H1 (cell line): ENCODE results near the gene CHD5. TPM values are rescaled to one million over a fixed set of nuclear protein-coding genes. Genes with fewer than 3 reads are reported as not detected.

Experiments used
- CTCF ChIA-PET: fragments of 300-600 bp; sonication (Branson Sonifier 250); formaldehyde crosslinking; loops from one replicate; lab custom pipeline; 2021; ENCODE audit not compliant: partially characterized antibody; lab: Charles Lee
- POLR2A ChIA-PET: fragments of 300-600 bp; sonication (Branson Sonifier 250); formaldehyde crosslinking; loops from one replicate; lab custom pipeline; 2021; ENCODE audit warnings: inconsistent platforms; ENCODE audit not compliant: partially characterized antibody; lab: Charles Lee
- DNase-seq, 2 experiments: peaks; one replicate each; pipeline versions ENCODE4 v3.0.0 to v3.0.0-alpha.2; 2010 to 2022; ENCODE audit warnings: low spot score in 2 of 2, low read depth in 1 of 2, mixed read lengths in 1 of 2
- FAIRE-seq: peaks from 2 replicates; lab custom pipeline; 2011; peaks lifted over from hg19 to GRCh38; lab: Jason Lieb, UNC
- H2AFZ ChIP-seq: 2 replicates; pipeline ENCODE4 v1.8.1; 2012; ENCODE audit warnings: low read length, inconsistent platforms
- H2AK5ac ChIP-seq: 2 replicates; pipeline ENCODE4 v1.6.1; 2013; ENCODE audit warnings: low read depth, low read length
- H2BK120ac ChIP-seq: replicated peaks from 2 replicates; pipeline ENCODE3; 2013; ENCODE audit warnings: low read depth, low read length, inconsistent platforms
- H2BK12ac ChIP-seq: 2 replicates; pipeline ENCODE4 v1.6.1; 2013; ENCODE audit warnings: low read depth, low read length
- H2BK15ac ChIP-seq: 2 replicates; pipeline ENCODE4 v1.6.1; 2013; ENCODE audit warnings: low read length
- H2BK20ac ChIP-seq: 2 replicates; pipeline ENCODE4 v1.6.1; 2013; ENCODE audit warnings: low read length
- H2BK5ac ChIP-seq: 2 replicates; pipeline ENCODE4 v1.6.1; 2013; ENCODE audit warnings: low read depth, low read length
- H3K14ac ChIP-seq: 2 replicates; pipeline ENCODE4 v1.6.1; 2013; ENCODE audit warnings: inconsistent platforms; ENCODE audit not compliant: insufficient read length
- H3K18ac ChIP-seq: 2 replicates; pipeline ENCODE4 v1.6.1; 2013; ENCODE audit warnings: low read length; ENCODE audit errors: extremely low read depth
- H3K23ac ChIP-seq: 2 replicates; pipeline ENCODE4 v1.6.1; 2013; ENCODE audit warnings: inconsistent platforms; ENCODE audit not compliant: insufficient read length
- H3K23me2 ChIP-seq: 2 replicates; pipeline ENCODE4 v1.6.1; 2013; ENCODE audit warnings: low read depth, low read length
- H3K27ac ChIP-seq: 2 replicates; pipeline ENCODE4 v1.6.1; 2011; ENCODE audit warnings: low read depth, low read length, inconsistent platforms
- H3K27me3 ChIP-seq, 4 experiments: replicated peaks in 1 of 4; 1 replicate in 1 of 4; 2 replicates in 3 of 4; pipeline versions ENCODE4 v1.6.1 to v1.8.1; 2011 to 2013; ENCODE audit warnings: low read length in 3 of 4, mild to moderate bottlenecking in 3 of 4, inconsistent platforms in 2 of 4, mixed read lengths in 2 of 4, moderate library complexity in 1 of 4; ENCODE audit not compliant: control insufficient read depth in 3 of 4, insufficient read depth in 3 of 4; ENCODE audit errors: extremely low read depth in 1 of 4
- H3K36me3 ChIP-seq, 4 experiments: 2 replicates each; pipeline versions ENCODE4 v1.6.1 to v1.8.1; 2011 to 2013; ENCODE audit warnings: mild to moderate bottlenecking in 4 of 4, low read length in 3 of 4, moderate library complexity in 2 of 4, control low read depth in 1 of 4, inconsistent platforms in 1 of 4; ENCODE audit not compliant: insufficient read depth in 4 of 4, control insufficient read depth in 2 of 4
- H3K4ac ChIP-seq: replicated peaks from 2 replicates; pipeline ENCODE3; 2013; ENCODE audit warnings: low read length, low read depth, mixed read lengths, inconsistent platforms; ENCODE audit not compliant: insufficient read length
- H3K4me1 ChIP-seq, 4 experiments: replicated peaks in 1 of 4; 1 replicate in 1 of 4; 2 replicates in 3 of 4; pipeline versions ENCODE4 v1.6.1 to v1.8.1; 2011 to 2013; ENCODE audit warnings: low read length in 3 of 4, inconsistent platforms in 2 of 4, mixed read lengths in 1 of 4; ENCODE audit not compliant: insufficient read depth in 4 of 4, control insufficient read depth in 3 of 4
- H3K4me2 ChIP-seq, 2 experiments: 2 replicates each; pipeline versions ENCODE4 v1.6.1 to v1.8.1; 2011 to 2013; ENCODE audit warnings: low read depth in 2 of 2, low read length in 2 of 2, control low read depth in 1 of 2, inconsistent platforms in 1 of 2, mild to moderate bottlenecking in 1 of 2; ENCODE audit not compliant: insufficient read depth in 1 of 2
- H3K4me3 ChIP-seq, 4 experiments: fragments of 200-600, 300-600 bp in 1 of 4; sonication (generic), shearing (Covaris generic), sonication (Bioruptor Twin) in 1 of 4; 2 replicates each; pipeline versions ENCODE4 v1.5.1 to v1.8.1; 2011 to 2016; ENCODE audit warnings: low read length in 4 of 4, low read depth in 3 of 4, control low read depth in 2 of 4, inconsistent platforms in 2 of 4, mild to moderate bottlenecking in 2 of 4, mixed read lengths in 1 of 4, moderate library complexity in 1 of 4; ENCODE audit not compliant: insufficient read depth in 2 of 4; ENCODE audit errors: extremely low read depth in 1 of 4
- H3K56ac ChIP-seq: replicated peaks from 2 replicates; pipeline ENCODE3; 2013; ENCODE audit warnings: low read depth, mild to moderate bottlenecking, mixed read lengths, low read length, inconsistent platforms; ENCODE audit not compliant: insufficient read length
- H3K79me1 ChIP-seq: 2 replicates; pipeline ENCODE4 v1.6.1; 2013; ENCODE audit warnings: low read depth, low read length, control low read depth
- H3K79me2 ChIP-seq, 2 experiments: 2 replicates each; pipeline versions ENCODE4 v1.6.1 to v1.8.1; 2012 to 2013; ENCODE audit warnings: low read length in 2 of 2, mild to moderate bottlenecking in 2 of 2, inconsistent platforms in 1 of 2; ENCODE audit not compliant: insufficient read depth in 2 of 2, control insufficient read depth in 1 of 2
- H3K9ac ChIP-seq, 4 experiments: replicated peaks in 1 of 4; 1 replicate in 1 of 4; 2 replicates in 3 of 4; pipeline versions ENCODE4 v1.6.1 to v1.8.1; 2011 to 2013; ENCODE audit warnings: low read depth in 3 of 4, low read length in 3 of 4, control low read depth in 2 of 4, mild to moderate bottlenecking in 2 of 4, moderate library complexity in 2 of 4, inconsistent platforms in 1 of 4; ENCODE audit errors: extremely low read depth in 1 of 4
- H3K9me3 ChIP-seq, 2 experiments: 2 replicates each; pipeline versions ENCODE4 v1.6.1 to v1.8.1; 2012 to 2013; ENCODE audit warnings: mild to moderate bottlenecking in 2 of 2, moderate library complexity in 2 of 2, control low read depth in 1 of 2, inconsistent platforms in 1 of 2, low read depth in 1 of 2, low read length in 1 of 2, mixed read lengths in 1 of 2; ENCODE audit not compliant: insufficient read depth in 2 of 2
- H4K20me1 ChIP-seq, 2 experiments: replicated peaks in 1 of 2; 2 replicates each; pipeline versions ENCODE3 to v1.8.1; 2011 to 2013; ENCODE audit warnings: inconsistent platforms in 2 of 2, low read length in 2 of 2, mild to moderate bottlenecking in 1 of 2; ENCODE audit not compliant: insufficient read depth in 2 of 2, control insufficient read depth in 1 of 2
- H4K5ac ChIP-seq: 2 replicates; pipeline ENCODE4 v1.6.1; 2013; ENCODE audit warnings: low read length, low read depth, mixed read lengths, inconsistent platforms; ENCODE audit not compliant: insufficient read length
- H4K8ac ChIP-seq: 2 replicates; pipeline ENCODE4 v1.8.0; 2013; ENCODE audit warnings: mild to moderate bottlenecking, moderate library complexity, low read length, inconsistent platforms; ENCODE audit not compliant: insufficient read depth; ENCODE audit errors: extremely low read depth
- H4K91ac ChIP-seq: replicated peaks from 2 replicates; pipeline ENCODE3; 2013; ENCODE audit warnings: low read length, mixed read lengths, inconsistent platforms; ENCODE audit not compliant: insufficient read length
- BACH1 ChIP-seq: IDR thresholded peaks from 2 replicates; pipeline ENCODE4 v1.6.1; 2012; ENCODE audit warnings: low read length, improper control_type of control experiment
- CHD1 ChIP-seq: IDR thresholded peaks from 2 replicates; pipeline ENCODE4 v1.6.1; 2012; ENCODE audit warnings: low read depth, low read length, improper control_type of control experiment
- CHD2 ChIP-seq: IDR thresholded peaks from 2 replicates; pipeline ENCODE4 v1.6.1; 2012; ENCODE audit warnings: low read length, improper control_type of control experiment
- CREB1 ChIP-seq: IDR thresholded peaks from 2 replicates; pipeline ENCODE4 v1.6.1; 2012; ENCODE audit warnings: inconsistent platforms
- JUN ChIP-seq: IDR thresholded peaks from 2 replicates; pipeline ENCODE4 v1.6.1; 2011; ENCODE audit warnings: low read depth, mild to moderate bottlenecking, improper control_type of control experiment, low read length
- PHF8 ChIP-seq: fragments of 200-600 bp; sonication (generic); conservative IDR thresholded peaks from 2 replicates; pipeline ENCODE4 v1.7.1; 2012; ENCODE audit warnings: low read depth, mild to moderate bottlenecking, inconsistent platforms, low read length, moderate library complexity
- TEAD4 ChIP-seq: IDR thresholded peaks from 2 replicates; pipeline ENCODE4 v1.6.1; 2012; ENCODE audit warnings: low read depth, low read length, inconsistent platforms, mixed read lengths
- WGBS, 2 experiments: shearing (Covaris generic) in 1 of 2; methylation state at CpG; one replicate each; pipeline versions ENCODE4 v1.1.6 to v1.1.7; 2013 to 2015; ENCODE audit warnings: low lambda C conversion rate in 2 of 2, mixed read lengths in 2 of 2, inconsistent platforms in 1 of 2, low coverage in 1 of 2, missing lambda C conversion rate in 1 of 2; ENCODE audit not compliant: insufficient replicate concordance in 2 of 2, insufficient coverage in 1 of 2, insufficient read length in 1 of 2; ENCODE audit errors: extremely low coverage in 1 of 2, missing lambda C conversion rate in 1 of 2; 5-methylcytosine and 5-hydroxymethylcytosine counted together
- polyA plus RNA-seq, 7 experiments: library from polyadenylated mRNA; depleted of rRNA in 3 of 7; stranded (reverse) in 5 of 7; unstranded in 2 of 7; fragments of >200 nt in 5 of 7; fragments of 200-250 nt in 2 of 7; gene quantifications; 1 replicate in 5 of 7; 2 replicates in 1 of 7; 4 replicates in 1 of 7; pipeline versions ENCODE4 v1.2.1 to v1.2.3, GENCODE V29; 2011 to 2013; ENCODE audit warnings: missing spikeins in 2 of 7, mixed read lengths in 2 of 7
- total RNA-seq: library from RNA; stranded (reverse); fragmentation: NEBNext Ultra II Directional; extraction: Animal tissue kit (Norgen Biotek cat#: 25700); gene quantifications from 2 replicates; pipeline ENCODE4 v1.2.1, GENCODE V29; 2021

CHD5 gene
- total and polyA plus RNA-seq, 2 of the 8 experiments (the other 6 are each of a cell fraction or from before 2014, with no cell fraction given) = 0.42 to 1.8 TPM

- Histone ChIP-seq H2BK15ac (no peak overlapping the region), H3K27me3 (no peaks in the 10 kb centered on the region; a peak in 1 of 7 replicates), H3K4ac (no peak overlapping the region), H3K23me2 (no peaks in the 10 kb centered on the region), H3K4me2 (no peak overlapping the region), H3K79me2 (no peaks in the 10 kb centered on the region), H3K4me1 (peaks cover 0 to 5% (median 2%) of the 10 kb centered on the region in 4 experiments; a peak in 4 of 7 replicates), H3K4me3 (no peak overlapping the region), H3K27ac (no peak overlapping the region), H3K79me1 (no peaks in the 10 kb centered on the region), H3K18ac (no peak overlapping the region), H4K5ac (no peak overlapping the region), H3K23ac (no peak overlapping the region), H3K56ac (no peak overlapping the region), H4K8ac (no peak overlapping the region), H2BK20ac (no peak overlapping the region), H2BK120ac (no peak overlapping the region), H2AFZ (no peak overlapping the region), H3K14ac (no peak overlapping the region), H4K91ac (no peak overlapping the region), H3K9ac (no peak overlapping the region), H3K36me3 (no peaks in the 10 kb centered on the region), H2AK5ac (no peak overlapping the region), H3K9me3 (no peaks in the 10 kb centered on the region), H4K20me1 (peaks cover 3 to 7% of the 10 kb centered on the region in 2 experiments), H2BK5ac (no peak overlapping the region), H2BK12ac (no peak overlapping the region)
- ChIA-PET CTCF (interaction anchor here (1.0 to 1.3 kb wide), 3 partner anchors 12 to 126 kb away, joined by 3 to 8 read pairs (median 4); no protein-coding TSS in a partner anchor), POLR2A (no interaction called here)
- WGBS, 2 experiments = 82% methylated on average over 7 of the region's 7 CpGs; no CpG with 5 or more reads in 1 of the 2 experiments
- FAIRE-seq (no peak), DNase-seq (no peak)
- TF ChIP-seq CREB1 (no peak), CHD2 (no peak), PHF8 (no peak), BACH1 (no peak), CHD1 (no peak), JUN (no peak), TEAD4 (no peak)
These were observed 15.1 kb downstream of the CHD5 start for GRCh38 chr1:6165027-6165426.
